Spinal cord (tissue), 10 donors: Measurements from ENCODE around the gene TRPM3. TPM values are rescaled to one million over a fixed set of nuclear protein-coding genes. Genes with fewer than 3 reads are reported as not detected.
"Not testable (repeated sequence)": the region's sequence is repeated elsewhere in the genome, so short reads cannot be mapped to it uniquely, and the experiment has no call there.

Experiments used
- DNase-seq, 6 donors: peaks; one replicate each; pipeline versions ENCODE4 v3.0.0 to v3.0.0-alpha.2; 2013 to 2015; ENCODE audit warnings: low spot score in 6 of 6, low read depth in 4 of 6
- H3K27ac ChIP-seq: one replicate; pipeline ENCODE4 v1.5.1; 2013; ENCODE audit warnings: low read depth, low read length, control low read depth
- H3K27me3 ChIP-seq: one replicate; pipeline ENCODE4 v1.6.1; 2013; ENCODE audit warnings: low read length; ENCODE audit not compliant: control insufficient read depth, insufficient read depth
- H3K36me3 ChIP-seq: one replicate; pipeline ENCODE4 v1.6.1; 2013; ENCODE audit warnings: low read length; ENCODE audit not compliant: control insufficient read depth, insufficient read depth
- H3K4me1 ChIP-seq: one replicate; pipeline ENCODE4 v1.6.1; 2013; ENCODE audit warnings: low read length; ENCODE audit not compliant: control insufficient read depth, insufficient read depth
- H3K4me3 ChIP-seq: one replicate; pipeline ENCODE4 v1.5.1; 2013; ENCODE audit warnings: low read depth, low read length, control low read depth
- H3K9me3 ChIP-seq: one replicate; pipeline ENCODE4 v1.6.1; 2013; ENCODE audit warnings: low read length; ENCODE audit not compliant: control insufficient read depth, insufficient read depth
- WGBS: methylation state at CpG from one replicate; pipeline ENCODE4 v1.1.5; 2013; ENCODE audit warnings: missing lambda C conversion rate; ENCODE audit not compliant: insufficient coverage; 5-methylcytosine and 5-hydroxymethylcytosine counted together
- polyA plus RNA-seq, 2 donors: library from polyadenylated mRNA; unstranded; fragments of 120-200 nt; gene quantifications; one replicate each; pipeline ENCODE4 v1.2.1, GENCODE V29; 2013; ENCODE audit not compliant: insufficient read length in 2 of 2
- total RNA-seq, 2 donors: library from RNA; depleted of rRNA in 1 of 2; stranded (reverse); fragments of 120-200 nt in 1 of 2; fragments of >200 nt in 1 of 2; gene quantifications; one replicate each; pipeline versions ENCODE4 v1.2.3 to v1.2.4, GENCODE V29; 2013 to 2014
- donor health status: healthy.

TRPM3 gene
- total and polyA plus RNA-seq, 4 donors = 16.7 to 198 (median 37.6) TPM

DNA sequence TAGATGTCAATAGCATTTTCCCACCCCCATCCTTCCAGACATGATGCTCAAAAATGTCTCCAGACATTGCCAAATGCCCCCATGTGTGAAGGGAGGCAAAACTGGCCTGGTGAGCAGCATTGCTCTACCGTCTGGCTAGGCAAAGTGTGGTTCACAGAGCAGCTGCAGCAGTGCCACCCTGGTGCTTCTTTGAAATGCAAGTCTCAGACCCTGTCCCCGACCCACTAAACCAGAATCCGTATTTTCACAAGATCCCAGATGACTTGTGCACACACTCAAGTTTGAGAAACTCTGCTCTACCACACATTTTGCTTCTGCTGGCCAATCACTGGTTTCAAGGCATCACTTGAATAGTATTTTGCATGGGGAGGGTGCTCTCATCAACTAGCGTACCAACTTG lies 480.4 kb downstream of the TRPM3 start:
- no peak overlapping the region for H3K4me3 ChIP-seq
- H3K4me1 ChIP-seq = peaks cover 11% of the 10 kb centered on the region
- WGBS = 63% methylated on average over 3 of the region's 4 CpGs
- no peaks in the 10 kb centered on the region for H3K27me3 ChIP-seq
- no peaks in the 10 kb centered on the region for H3K9me3 ChIP-seq
- no peaks in the 10 kb centered on the region for H3K36me3 ChIP-seq
- no peak for DNase-seq
- no peak overlapping the region for H3K27ac ChIP-seq

DNA sequence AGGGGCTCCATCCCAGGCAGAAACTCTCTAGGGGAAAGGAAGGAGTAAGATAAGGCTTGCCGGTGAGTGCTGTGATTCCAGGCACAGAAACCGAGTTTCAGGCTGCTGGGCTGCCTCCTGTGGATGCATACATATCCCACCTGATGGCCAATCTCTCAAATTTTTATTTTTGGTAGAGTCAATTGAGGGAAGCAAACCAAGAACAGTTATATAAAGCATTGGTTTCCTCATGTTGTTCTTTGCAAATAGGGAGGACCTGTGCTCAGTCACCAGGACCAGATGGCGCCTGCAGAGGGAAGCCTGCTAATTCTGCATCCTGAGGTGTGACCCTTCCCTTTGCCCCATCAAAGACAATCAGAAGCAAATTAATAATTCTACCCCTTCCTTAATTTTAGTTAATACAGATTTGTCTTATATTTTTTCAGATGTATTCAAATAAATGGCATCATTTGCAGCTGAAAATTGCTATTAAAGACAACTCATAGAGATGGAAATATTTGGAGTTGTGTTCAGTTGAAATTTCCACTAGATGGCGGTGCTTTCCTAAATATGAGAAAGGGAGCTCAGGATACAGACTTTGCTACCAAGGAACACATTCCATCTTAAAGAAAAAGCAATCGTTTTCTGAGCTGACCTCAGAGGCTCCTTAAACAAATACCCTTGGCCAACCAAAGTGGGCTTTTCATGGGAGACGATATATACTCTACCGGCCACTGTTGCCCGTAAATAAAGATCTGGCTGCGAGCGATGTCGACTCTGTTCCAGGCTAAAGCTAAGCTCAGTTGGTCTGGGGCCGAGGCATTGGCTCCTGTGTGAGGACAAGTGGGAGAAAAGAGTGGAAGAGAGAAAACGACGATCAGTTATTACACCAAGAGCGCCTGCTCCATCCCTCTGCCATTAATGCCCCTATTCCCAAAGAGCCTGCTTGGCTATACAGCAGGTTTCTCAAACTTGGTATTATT lies 481.3 kb downstream of the TRPM3 start:
- Histone ChIP-seq H3K36me3 (no peaks in the 10 kb centered on the region), H3K4me1 (peaks cover 11% of the 10 kb centered on the region), H3K4me3 (no peak overlapping the region), H3K27ac (no peak overlapping the region), H3K27me3 (no peaks in the 10 kb centered on the region), H3K9me3 (no peaks in the 10 kb centered on the region)
- peak; percentile 64 to 95 (median 69) for DNase-seq
- 35% methylated on average over 8 of the region's 15 CpGs for WGBS

GRCh38 chr9:70635790-70636189 lies 485.6 kb downstream of the TRPM3 start:
- Histone ChIP-seq H3K27ac (peak overlapping the region; percentile 31), H3K36me3 (no peaks in the 10 kb centered on the region), H3K4me3 (no peak overlapping the region), H3K27me3 (no peaks in the 10 kb centered on the region), H3K4me1 (peaks cover 8% of the 10 kb centered on the region), H3K9me3 (no peaks in the 10 kb centered on the region)
- WGBS = no CpG with 5 or more reads among the region's 3 CpGs
- DNase-seq = peak in 1 of 6 donors; percentile 74

DNA sequence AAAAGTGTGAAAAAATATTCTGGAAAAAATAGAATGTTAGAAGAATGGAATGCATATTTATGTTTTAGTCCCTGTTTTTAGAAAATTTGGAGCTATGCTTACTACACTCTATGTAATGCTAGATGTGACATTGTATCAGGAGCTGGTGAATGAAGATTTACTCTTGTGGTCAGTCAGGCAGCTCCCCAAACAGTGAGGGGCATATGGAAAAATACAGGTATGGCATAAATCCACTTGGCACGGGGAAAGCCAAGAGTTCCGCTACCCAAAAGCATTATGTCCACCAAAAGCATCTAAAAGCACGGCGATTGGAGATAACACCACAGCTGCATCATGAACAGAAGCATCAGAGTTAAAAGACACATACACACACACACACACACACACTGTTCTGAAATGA lies 486.7 kb downstream of the TRPM3 start:
- Histone ChIP-seq H3K36me3 (no peaks in the 10 kb centered on the region), H3K4me3 (no peak overlapping the region), H3K27me3 (no peaks in the 10 kb centered on the region), H3K9me3 (no peaks in the 10 kb centered on the region), H3K4me1 (peaks cover 4% of the 10 kb centered on the region), H3K27ac (peak overlapping the region; percentile 31)
- no peak for DNase-seq
- WGBS = 100% methylated on average over 4 of the region's 4 CpGs

- H3K27ac ChIP-seq = no peak overlapping the region
- H3K36me3 ChIP-seq = no peaks in the 10 kb centered on the region
- no peaks in the 10 kb centered on the region for H3K9me3 ChIP-seq
- DNase-seq = no peak
- no CpG with 5 or more reads among the region's 3 CpGs for WGBS
- H3K4me1 ChIP-seq = no peaks in the 10 kb centered on the region
- H3K4me3 ChIP-seq = no peak overlapping the region
- H3K27me3 ChIP-seq = no peaks in the 10 kb centered on the region
Measured at GRCh38 chr9:70630971-70631370, 490.4 kb downstream of the TRPM3 start.

- not testable (repeated sequence) for H3K36me3 ChIP-seq, H3K4me1 ChIP-seq, H3K9me3 ChIP-seq, H3K4me3 ChIP-seq, H3K27ac ChIP-seq, DNase-seq, H3K27me3 ChIP-seq
- WGBS = 40% methylated on average over 2 of the region's 15 CpGs
Measured at GRCh38 chr9:70629080-70629685, 492.2 kb downstream of the TRPM3 start.

DNA sequence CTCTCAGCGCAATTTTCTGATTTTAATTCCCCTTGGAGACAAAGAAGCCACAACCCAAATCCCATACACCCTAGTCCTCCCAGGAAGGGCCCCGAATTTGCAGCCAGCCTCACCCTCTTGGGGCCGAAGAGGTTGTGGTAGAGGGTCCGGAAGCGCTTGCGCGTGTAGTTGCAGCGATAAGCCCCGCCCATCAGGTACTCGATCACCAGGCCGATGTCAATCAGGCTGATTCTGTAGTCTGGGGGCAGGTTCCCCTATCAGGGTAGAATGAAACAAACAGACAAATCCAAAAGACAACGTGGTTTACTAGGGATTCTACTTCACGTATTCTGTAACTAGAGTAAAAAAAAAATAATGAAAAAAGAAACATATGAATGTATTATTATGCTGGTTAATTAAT lies 496.3 kb downstream of the TRPM3 start:
- WGBS = 80% methylated on average over 9 of the region's 13 CpGs
- peaks cover 2% of the 10 kb centered on the region for H3K36me3 ChIP-seq
- no peaks in the 10 kb centered on the region for H3K27me3 ChIP-seq
- H3K4me1 ChIP-seq = no peaks in the 10 kb centered on the region
- no peaks in the 10 kb centered on the region for H3K9me3 ChIP-seq
- no peak for DNase-seq
- no peak overlapping the region for H3K27ac ChIP-seq
- no peak overlapping the region for H3K4me3 ChIP-seq

DNA sequence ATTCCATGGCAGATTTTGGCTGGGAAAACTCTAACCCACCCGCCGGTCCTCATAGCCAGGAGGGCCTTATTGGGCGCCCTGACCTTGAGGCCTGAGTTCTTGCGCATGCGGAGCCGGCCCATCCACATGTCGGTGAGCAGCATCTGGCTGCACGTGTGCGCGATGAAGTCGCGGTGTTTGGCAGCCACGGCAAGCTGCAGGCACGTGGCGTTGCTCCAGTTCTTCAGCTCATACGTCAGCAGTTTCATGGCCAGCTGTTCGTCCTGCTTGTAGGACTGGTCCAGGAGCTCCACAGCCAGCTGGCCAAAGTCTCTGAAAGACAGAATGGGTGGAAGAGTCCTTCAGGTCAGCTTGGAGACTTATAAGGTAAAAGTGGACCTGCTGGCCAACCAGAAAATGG lies 502.6 kb downstream of the TRPM3 start:
- Histone ChIP-seq H3K9me3 (no peaks in the 10 kb centered on the region), H3K27me3 (no peaks in the 10 kb centered on the region), H3K4me1 (peaks cover 3% of the 10 kb centered on the region), H3K27ac (no peak overlapping the region), H3K4me3 (no peak overlapping the region), H3K36me3 (peaks cover 16% of the 10 kb centered on the region)
- WGBS = 88% methylated on average over 17 of the region's 17 CpGs
- no peak for DNase-seq

GRCh38 chr9:70617033-70617828 lies 504.2 kb downstream of the TRPM3 start:
- 86% methylated on average over 9 of the region's 9 CpGs for WGBS
- no peaks in the 10 kb centered on the region for H3K27me3 ChIP-seq
- H3K4me1 ChIP-seq = peaks cover 3% of the 10 kb centered on the region
- no peaks in the 10 kb centered on the region for H3K9me3 ChIP-seq
- no peak overlapping the region for H3K27ac ChIP-seq
- no peak for DNase-seq
- H3K36me3 ChIP-seq = peaks cover 16% of the 10 kb centered on the region
- no peak overlapping the region for H3K4me3 ChIP-seq
